Esophagus squamous epithelium (tissue), 5 donors: ENCODE results near the gene PANX1. TPM values are rescaled to one million over a fixed set of nuclear protein-coding genes. Genes with fewer than 3 reads are reported as not detected.

Experiments used
- DNase-seq: peaks from one replicate; lab custom pipeline; 2025; lab: John Stamatoyannopoulos, UW
- H3K27ac ChIP-seq, 4 donors: fragments of 200-600 bp; sonication (generic); one replicate each; pipeline ENCODE4 v1.5.1; 2016 to 2019; ENCODE audit warnings: mild to moderate bottlenecking in 1 of 4
- H3K27me3 ChIP-seq, 4 donors: fragments of 200-600 bp; sonication (generic); 1 replicate in 3 of 4; 2 replicates in 1 of 4; pipeline versions ENCODE4 v1.5.1 to v1.6.0; 2017 to 2021; ENCODE audit warnings: antibody characterized with exemption in 1 of 4
- H3K36me3 ChIP-seq, 3 donors: fragments of 200-600 bp; sonication (generic); one replicate each; pipeline ENCODE4 v1.5.1; 2016 to 2019
- H3K4me1 ChIP-seq, 3 donors: fragments of 200-600 bp; sonication (generic); one replicate each; pipeline ENCODE4 v1.5.1; 2017 to 2019
- H3K4me3 ChIP-seq, 4 donors: fragments of 200-600 bp; sonication (generic); 1 replicate in 3 of 4; 2 replicates in 1 of 4; pipeline ENCODE4 v1.5.1; 2016 to 2019; ENCODE audit warnings: mild to moderate bottlenecking in 2 of 4, moderate library complexity in 1 of 4
- H3K9me3 ChIP-seq, 3 donors: fragments of 200-600 bp; sonication (generic); one replicate each; pipeline ENCODE4 v1.5.1; 2016 to 2019
- POLR2A ChIP-seq, 4 donors: fragments of 450-650 bp; IDR thresholded peaks; one replicate each; pipeline ENCODE4 v1.6.1; 2017; ENCODE audit warnings: antibody characterized with exemption in 4 of 4, mild to moderate bottlenecking in 4 of 4, moderate library complexity in 3 of 4
- WGBS, 2 donors: methylation state at CpG; one replicate each; pipeline ENCODE4 v1.1.5; 2018; 5-methylcytosine and 5-hydroxymethylcytosine counted together
- intact Hi-C: fragments of 100-400 bp; cut with DNase I; formaldehyde crosslinking; loops from one replicate; pipeline ENCODE4 v1.15.0; 2022
- total RNA-seq, 4 donors: library from RNA; depleted of rRNA; stranded (reverse); fragments of >200 nt; gene quantifications; one replicate each; pipeline ENCODE4 v1.1.0, GENCODE V29; 2016
- TF ChIP-seq, protein P1 (sequence below), 6 experiments: fragments of 450-650 bp in 4 of 6; fragments of 200-600 bp in 2 of 6; sonication (generic) in 2 of 6; IDR thresholded peaks; one replicate each; pipeline ENCODE4 v1.5.1; 2016 to 2019; ENCODE audit warnings: antibody characterized with exemption in 6 of 6, mild to moderate bottlenecking in 4 of 6, moderate library complexity in 4 of 6
- donor health status: DM: yes; HTN: yes; CAD: no.

The PANX1 gene
- total RNA-seq, 4 donors from 2014 or later, result 8.4 to 36.2 (median 17.4) TPM

DNA sequence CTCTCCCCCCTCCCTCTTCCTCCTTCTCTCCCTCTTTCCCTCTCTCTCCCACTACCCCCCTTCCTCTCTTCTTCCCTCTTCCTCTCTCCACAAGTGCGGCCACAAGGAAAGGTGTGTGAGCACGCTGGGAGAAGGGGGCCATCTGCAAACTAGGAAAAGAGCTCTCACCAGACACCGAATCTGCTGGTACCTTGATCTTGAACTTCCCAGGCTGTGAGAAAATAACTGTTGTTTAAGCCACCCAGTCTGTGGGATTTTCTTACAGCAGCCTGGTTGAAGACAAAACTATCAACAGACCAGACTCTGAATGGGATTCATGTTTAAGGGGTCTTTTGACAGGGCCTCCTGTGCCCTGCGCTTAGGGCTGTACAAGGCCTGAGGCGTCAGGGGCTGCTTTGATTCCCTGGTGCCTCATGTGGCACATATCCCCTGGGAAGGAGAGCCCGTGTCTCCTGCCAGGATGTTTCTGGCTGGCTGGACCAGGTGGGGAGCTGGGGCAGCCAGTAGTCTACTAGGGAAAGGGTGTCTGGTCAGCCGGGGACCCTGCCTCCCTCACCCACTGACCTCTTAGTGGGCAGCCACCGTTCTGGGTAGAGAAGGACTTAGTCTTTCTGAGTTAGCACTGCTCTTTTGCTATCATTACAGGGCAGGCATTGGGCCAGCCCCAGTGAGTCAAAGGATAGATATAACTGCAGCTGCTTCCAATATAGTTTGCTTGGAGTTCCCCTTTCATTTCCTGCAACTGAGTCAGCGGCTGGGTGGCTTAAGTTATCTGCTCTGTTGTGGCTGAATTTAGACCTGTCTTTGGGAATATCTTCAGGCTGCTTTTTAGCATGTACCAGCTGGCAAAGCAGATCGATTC lies 6.2 kb downstream of the PANX1 start:
- Histone ChIP-seq H3K4me3 (peak overlapping the region in 1 of 4 donors; percentile 23), H3K4me1 (peaks cover 23 to 72% (median 45%) of the 10 kb centered on the region in 3 donors), H3K27ac (peak overlapping the region; percentile 61 to 87 (median 70)), H3K9me3 (no peaks in the 10 kb centered on the region), H3K36me3 (no peaks in the 10 kb centered on the region), H3K27me3 (no peaks in the 10 kb centered on the region)
- WGBS, 2 donors, result 17 to 39% methylated on average over 5 to 7 of the region's 10 CpGs
- intact Hi-C loops, result no loop called here
- no peak for DNase-seq
- no peak for TF ChIP-seq POLR2A (IDR thresholded peaks at IDR 0.05)
- TF ChIP-seq, protein P1, sequence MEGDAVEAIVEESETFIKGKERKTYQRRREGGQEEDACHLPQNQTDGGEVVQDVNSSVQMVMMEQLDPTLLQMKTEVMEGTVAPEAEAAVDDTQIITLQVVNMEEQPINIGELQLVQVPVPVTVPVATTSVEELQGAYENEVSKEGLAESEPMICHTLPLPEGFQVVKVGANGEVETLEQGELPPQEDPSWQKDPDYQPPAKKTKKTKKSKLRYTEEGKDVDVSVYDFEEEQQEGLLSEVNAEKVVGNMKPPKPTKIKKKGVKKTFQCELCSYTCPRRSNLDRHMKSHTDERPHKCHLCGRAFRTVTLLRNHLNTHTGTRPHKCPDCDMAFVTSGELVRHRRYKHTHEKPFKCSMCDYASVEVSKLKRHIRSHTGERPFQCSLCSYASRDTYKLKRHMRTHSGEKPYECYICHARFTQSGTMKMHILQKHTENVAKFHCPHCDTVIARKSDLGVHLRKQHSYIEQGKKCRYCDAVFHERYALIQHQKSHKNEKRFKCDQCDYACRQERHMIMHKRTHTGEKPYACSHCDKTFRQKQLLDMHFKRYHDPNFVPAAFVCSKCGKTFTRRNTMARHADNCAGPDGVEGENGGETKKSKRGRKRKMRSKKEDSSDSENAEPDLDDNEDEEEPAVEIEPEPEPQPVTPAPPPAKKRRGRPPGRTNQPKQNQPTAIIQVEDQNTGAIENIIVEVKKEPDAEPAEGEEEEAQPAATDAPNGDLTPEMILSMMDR (IDR thresholded peaks at IDR 0.05), result no peak

GRCh38 chr11:94139416-94139815 lies 10.8 kb downstream of the PANX1 start:
- Histone ChIP-seq H3K4me3 (no peak overlapping the region), H3K4me1 (peaks cover 6 to 63% (median 28%) of the 10 kb centered on the region in 3 donors), H3K27ac (no peak overlapping the region), H3K9me3 (no peaks in the 10 kb centered on the region), H3K36me3 (no peaks in the 10 kb centered on the region), H3K27me3 (no peaks in the 10 kb centered on the region)
- intact Hi-C loops, result no loop called here
- 83 to 84% methylated on average over 4 of the region's 4 CpGs for WGBS, 2 donors
- TF ChIP-seq, protein P1 (IDR thresholded peaks at IDR 0.05), result no peak
- DNase-seq, result no peak

GRCh38 chr11:94140154-94140655 lies 11.6 kb downstream of the PANX1 start:
- no peak for DNase-seq
- 31 to 48% methylated on average over 2 of the region's 2 CpGs for WGBS, 2 donors

DNA sequence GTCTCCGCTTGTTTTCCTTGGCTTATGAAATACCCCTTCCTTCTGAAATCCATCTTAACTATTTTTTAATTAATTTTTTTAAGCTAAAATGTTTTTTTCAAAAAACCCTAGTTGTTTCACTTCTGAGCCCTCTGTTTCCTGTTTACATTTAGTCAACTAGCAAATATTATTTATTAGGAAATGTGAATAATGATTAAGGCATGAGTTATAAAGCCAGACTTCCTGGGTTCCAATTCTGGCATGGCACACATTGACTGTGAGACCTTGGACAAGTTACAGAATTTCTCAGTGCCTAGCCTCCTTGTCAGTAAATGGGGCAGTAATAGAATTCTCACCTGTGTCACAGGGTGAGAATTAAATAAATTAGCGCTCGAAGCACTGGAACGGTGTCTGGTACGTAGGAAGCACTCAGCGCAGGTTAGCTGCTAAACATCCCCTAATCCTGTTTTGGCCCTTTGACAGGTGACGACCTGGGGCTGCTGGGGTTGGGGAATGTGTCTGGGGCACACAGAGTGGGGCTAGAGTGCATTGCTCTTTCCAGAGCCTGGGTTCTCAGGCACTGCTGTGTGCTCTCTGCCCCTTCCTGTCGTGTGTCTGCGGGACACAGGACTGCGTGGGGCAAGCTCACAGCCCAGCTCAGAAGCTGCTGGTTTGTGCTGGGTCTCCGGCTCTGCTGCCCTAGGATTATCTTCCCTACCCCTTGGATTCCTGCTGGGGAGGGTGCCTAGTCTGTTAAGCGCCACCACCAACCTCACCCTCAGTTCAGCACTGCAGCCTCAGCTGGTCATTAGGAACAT lies 13.1 kb downstream of the PANX1 start:
- Histone ChIP-seq H3K27me3 (no peaks in the 10 kb centered on the region), H3K4me1 (peaks cover 3 to 49% (median 15%) of the 10 kb centered on the region in 3 donors), H3K36me3 (no peaks in the 10 kb centered on the region), H3K9me3 (no peaks in the 10 kb centered on the region), H3K27ac (no peak overlapping the region), H3K4me3 (no peak overlapping the region)
- DNase-seq, result no peak
- TF ChIP-seq, protein P1 (IDR thresholded peaks at IDR 0.05), result no peak
- TF ChIP-seq POLR2A (IDR thresholded peaks at IDR 0.05), result no peak
- 88 to 89% methylated on average over 9 to 12 of the region's 12 CpGs for WGBS, 2 donors
- intact Hi-C loops, result no loop called here

More at GRCh38 chr11:94140154-94140655, 11.6 kb downstream of the PANX1 start:
- H3K36me3 ChIP-seq, result no peaks in the 10 kb centered on the region
- H3K4me1 ChIP-seq, result peaks cover 3 to 63% (median 22%) of the 10 kb centered on the region in 3 donors
- no peaks in the 10 kb centered on the region for H3K27me3 ChIP-seq
- TF ChIP-seq, protein P1 (IDR thresholded peaks at IDR 0.05), result no peak
- TF ChIP-seq POLR2A (IDR thresholded peaks at IDR 0.05), result no peak
- no peak overlapping the region for H3K27ac ChIP-seq
- H3K9me3 ChIP-seq, result no peaks in the 10 kb centered on the region
- no peak overlapping the region for H3K4me3 ChIP-seq
- intact Hi-C loops, result no loop called here
